A549 (cell line): ENCODE results near the gene DHRS12.

Experiments used
- CTCF ChIP-seq: fragments of >200 bp; sonication (Bioruptor Twin); formaldehyde crosslinking; IDR thresholded peaks from 3 replicates; pipeline ENCODE4 v1.5.1; 2016
- MYC ChIP-seq: IDR thresholded peaks from 2 replicates; pipeline ENCODE4 v1.6.1; 2012; ENCODE audit warnings: mild to moderate bottlenecking, inconsistent platforms, low read length, improper control_type of control experiment, borderline replicate concordance

DNA sequence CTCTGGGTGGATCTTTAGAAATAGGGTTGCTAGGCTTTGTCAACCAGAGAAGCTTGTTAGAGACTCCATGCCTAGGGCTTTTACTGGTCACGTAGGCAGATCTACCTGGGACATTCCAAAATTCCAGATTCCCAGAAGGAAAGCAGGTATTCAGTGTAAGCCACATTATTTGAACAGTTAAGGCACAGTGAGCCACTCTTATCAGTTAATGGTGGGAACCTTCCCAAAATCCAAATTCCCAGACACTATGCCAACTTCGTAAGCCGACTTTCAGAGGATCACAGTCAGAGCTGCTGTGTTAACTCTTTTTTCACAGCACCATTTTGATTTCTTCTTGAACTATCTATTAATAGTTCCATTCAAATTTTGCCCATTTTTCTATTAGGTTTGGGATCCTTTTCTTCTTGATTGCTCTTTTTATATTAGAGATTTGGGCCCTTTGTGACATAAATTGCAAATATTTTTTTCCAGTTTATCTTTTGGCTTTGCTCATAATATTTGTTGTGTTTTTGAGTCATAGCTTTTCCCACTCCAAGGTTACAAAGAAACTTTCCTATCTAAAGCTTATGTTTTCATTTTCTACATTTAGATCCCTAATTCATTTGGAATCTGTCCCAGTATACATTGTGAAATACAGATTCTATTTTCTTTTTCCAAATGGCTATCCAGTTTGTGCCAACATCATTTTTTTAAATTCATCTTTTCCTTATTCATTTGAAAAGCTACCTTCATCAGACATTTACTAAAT is 77.3 kb downstream of the DHRS12 start:
- no peak for TF ChIP-seq MYC
- no peak for TF ChIP-seq CTCF
